ENCODE measurements around the gene PSMD10.

PSMD10 gene

GRCh38 chrX:108071578-108071977 lies 19.8 kb downstream of the PSMD10 start:
- no peak for DNase-seq (ENCODE audit: low read depth)

GRCh38 chrX:108070891-108071290 lies 20.5 kb downstream of the PSMD10 start:
- DNase-seq (ENCODE audit: low read depth) = no peak

- DNase-seq (ENCODE audit: low read depth) = no peak
Observed at GRCh38 chrX:108068121-108068520, 23.2 kb downstream of the PSMD10 start.

- DNase-seq (ENCODE audit: low read depth) = no peak
Observed at GRCh38 chrX:108064613-108065012, 26.7 kb downstream of the PSMD10 start.

- no peak for DNase-seq (ENCODE audit: low read depth)
Observed at GRCh38 chrX:108064001-108064400, 27.3 kb downstream of the PSMD10 start.

DNA sequence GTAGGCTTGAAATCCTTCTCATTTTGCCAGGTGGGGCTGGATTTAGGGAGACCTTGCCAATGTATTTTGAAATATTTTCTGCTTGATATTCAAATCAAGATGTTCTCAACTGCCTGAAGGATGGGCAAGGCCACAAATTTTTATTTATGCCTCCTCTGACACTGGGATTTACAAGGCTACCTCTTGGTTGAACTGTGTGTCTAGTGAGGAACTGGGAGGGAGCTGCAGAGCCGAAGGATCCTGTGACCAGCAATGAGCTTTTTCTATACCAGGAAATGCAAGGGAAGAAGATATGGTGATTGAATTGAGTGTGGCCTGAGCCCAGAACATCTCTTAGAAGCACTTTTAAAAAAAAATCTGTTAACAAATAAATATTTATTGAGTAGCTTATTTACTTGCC lies 31.5 kb downstream of the PSMD10 start:
- DNase-seq (ENCODE audit: low read depth) = no peak

DNA sequence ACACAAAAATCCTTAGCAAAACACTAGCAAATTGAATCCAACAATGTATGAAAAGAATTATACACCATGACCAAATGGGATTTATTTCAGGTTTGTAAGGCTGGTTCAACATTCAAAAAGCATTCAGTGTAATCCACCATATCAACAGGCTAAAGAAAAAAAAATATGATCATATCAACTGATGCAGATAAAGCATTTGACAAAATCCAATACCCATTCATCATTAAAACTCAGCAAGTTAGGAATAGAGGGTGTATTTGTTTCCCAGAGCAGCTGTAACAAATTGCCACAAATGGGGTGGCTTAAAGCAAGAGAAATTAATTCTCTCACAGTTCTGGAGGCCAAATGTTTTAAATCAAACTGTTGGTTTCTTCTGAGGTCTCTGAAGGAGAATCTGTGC lies 35.8 kb downstream of the PSMD10 start:
- no peak for DNase-seq (ENCODE audit: low read depth)

GRCh38 chrX:108053218-108053617 lies 38.1 kb downstream of the PSMD10 start:
- no peak for DNase-seq (ENCODE audit: low read depth)

DNA sequence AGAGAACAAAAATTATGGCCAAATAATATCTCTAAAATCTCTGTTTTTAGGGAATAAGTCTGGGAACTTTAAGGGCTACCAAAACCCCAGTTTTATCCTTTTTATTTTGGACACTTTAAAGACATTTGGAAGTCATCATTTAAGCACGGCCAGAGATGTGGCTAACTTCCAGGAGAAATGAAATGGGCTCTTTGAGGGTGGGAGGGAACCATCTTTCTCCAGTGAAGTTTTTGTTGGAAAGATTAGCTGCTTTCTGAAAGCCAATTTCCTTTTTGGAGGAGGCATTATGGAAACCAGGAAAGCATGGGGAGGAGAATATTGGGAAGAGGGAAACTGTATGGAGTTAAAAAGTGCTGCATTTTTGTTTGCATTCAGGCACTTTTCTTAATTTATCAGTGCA lies 41.7 kb downstream of the PSMD10 start:
- no peak for DNase-seq (ENCODE audit: low read depth)

DNA sequence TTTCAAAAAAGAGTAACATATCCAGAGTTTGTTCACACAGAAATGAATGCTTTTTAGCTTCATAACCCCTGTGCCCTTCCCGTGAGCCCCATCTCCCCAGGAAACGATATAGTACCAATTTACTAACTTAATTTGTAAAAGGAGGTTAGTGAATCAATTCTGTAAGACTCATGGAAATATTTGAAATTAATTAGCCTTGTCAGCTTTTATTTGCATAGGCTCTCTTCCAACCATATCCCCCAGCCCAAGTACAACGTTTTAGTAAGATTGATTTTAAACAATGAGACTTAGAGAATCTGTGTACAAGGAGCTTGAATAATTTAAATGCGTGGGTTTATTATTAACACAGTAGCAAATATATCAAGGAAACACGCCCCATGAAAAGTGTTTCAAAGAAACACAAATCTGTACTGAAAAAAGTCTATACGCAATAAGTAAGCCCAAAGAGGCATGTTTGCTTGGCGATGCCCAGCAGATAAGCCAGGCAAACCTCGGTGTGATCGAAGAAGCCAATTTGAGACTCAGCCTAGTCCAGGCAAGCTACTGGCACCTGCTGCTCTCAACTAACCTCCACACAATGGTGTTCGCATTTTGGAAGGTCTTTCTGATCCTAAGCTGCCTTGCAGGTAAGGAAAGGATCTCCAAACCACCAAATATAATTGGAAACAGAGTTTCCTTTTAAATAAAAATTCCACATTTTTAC lies 46.6 kb downstream of the PSMD10 start, which contains the start of gene VSIG1:
VSIG1 (plus strand) TSS at position 512 of the 703 bp plus-strand sequence; CDS start at position 578, 66 bp downstream.
- no peak for DNase-seq (ENCODE audit: low read depth)

DNA sequence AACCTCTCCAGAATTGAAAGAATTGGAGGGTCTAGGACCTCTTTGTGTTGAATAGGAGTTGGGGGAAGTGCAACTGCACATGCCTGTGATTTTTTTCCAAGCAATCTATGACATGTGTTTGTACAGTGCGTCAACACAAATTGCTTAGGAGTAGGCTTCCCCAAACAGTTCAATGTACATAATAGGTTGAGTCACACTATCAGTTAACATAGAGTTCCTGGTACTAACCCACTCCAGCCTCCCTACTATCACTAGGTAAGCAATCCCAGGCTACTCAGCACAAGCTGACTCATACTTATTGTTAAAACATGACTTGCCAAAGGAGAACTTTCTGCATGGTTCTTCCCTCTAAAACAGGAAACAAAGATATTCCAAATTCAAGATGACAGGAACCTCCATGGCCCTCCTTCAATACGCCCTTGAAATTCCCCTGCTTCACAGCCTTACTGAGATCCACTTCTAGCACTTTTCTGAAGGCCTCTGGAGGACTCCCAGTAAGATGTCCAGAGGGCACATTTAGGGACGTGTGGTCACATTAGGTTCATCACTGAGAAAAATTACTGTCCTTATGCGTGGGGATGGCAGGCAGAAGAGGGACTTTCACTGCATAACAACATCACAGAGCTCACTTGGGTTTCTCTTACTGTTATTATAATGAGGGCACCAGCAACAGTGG lies 54.9 kb downstream of the PSMD10 start:
- DNase-seq (ENCODE audit: low read depth) = no peak

DNA sequence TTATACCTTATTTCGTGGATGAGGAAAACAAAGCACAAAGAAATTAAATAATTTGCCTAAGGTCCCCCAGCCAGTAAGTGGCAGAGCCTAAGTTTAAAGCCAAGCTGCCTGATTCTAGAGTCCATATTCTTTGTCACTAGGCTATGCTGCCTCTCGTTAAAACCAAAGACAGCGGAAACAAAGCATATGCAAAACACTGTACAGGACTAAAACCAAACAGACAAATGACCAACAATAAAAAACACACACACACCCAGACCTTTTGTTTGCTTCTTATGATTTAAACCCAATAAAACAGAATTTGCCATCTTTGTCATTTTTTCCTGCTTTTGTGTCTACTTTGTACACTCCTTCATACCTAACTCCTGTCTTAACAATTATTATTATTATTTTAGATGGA lies 56.6 kb downstream of the PSMD10 start:
- DNase-seq (ENCODE audit: low read depth) = no peak
